SJSA1 (cell line): ENCODE measurements around the gene NACA. TPM values are rescaled to one million over a fixed set of nuclear protein-coding genes. Genes with fewer than 3 reads are reported as not detected.
"Not testable (repeated sequence)": the region's sequence is repeated elsewhere in the genome, so short reads cannot be mapped to it uniquely, and the experiment has no call there.

Experiments used
- DNase-seq, 2 experiments: peaks; one replicate each; pipeline ENCODE4 v3.0.0-alpha.2; 2015 to 2020; ENCODE audit warnings: low spot score in 2 of 2, low read depth in 1 of 2
- H3K27ac ChIP-seq: fragments of 250-450 bp; sonication (Bioruptor Pico); 2 replicates; pipeline ENCODE4 v1.5.1; 2020; ENCODE audit warnings: mild to moderate bottlenecking, moderate library complexity
- H3K27me3 ChIP-seq: fragments of 250-450 bp; sonication (Bioruptor Pico); replicated peaks from 2 replicates; pipeline ENCODE4 v1.5.1; 2020; ENCODE audit warnings: mild to moderate bottlenecking, moderate library complexity
- H3K36me3 ChIP-seq: fragments of 250-450 bp; sonication (Bioruptor Pico); 2 replicates; pipeline ENCODE4 v1.5.1; 2020; ENCODE audit warnings: mild to moderate bottlenecking
- H3K4me1 ChIP-seq: fragments of 250-450 bp; sonication (Bioruptor Pico); replicated peaks from 2 replicates; pipeline ENCODE4 v1.6.1; 2021; ENCODE audit warnings: mild to moderate bottlenecking
- H3K4me3 ChIP-seq: fragments of 250-450 bp; sonication (Bioruptor Pico); 2 replicates; pipeline ENCODE4 v1.5.1; 2020; ENCODE audit warnings: mild to moderate bottlenecking
- H3K9me3 ChIP-seq: fragments of 250-450 bp; sonication (Bioruptor Pico); replicated peaks from 2 replicates; pipeline ENCODE4 v1.5.1; 2020; ENCODE audit warnings: mild to moderate bottlenecking
- total RNA-seq: library from RNA; depleted of rRNA; stranded (reverse); fragments of >200 nt; shearing (Covaris generic); gene quantifications from 2 replicates; pipeline ENCODE4 v1.2.3, GENCODE V29; 2014; rRNA removed

The NACA gene
- total RNA-seq, result 1,148 and 1,246 TPM in 2 replicates

GRCh38 chr12:56724972-56725722, at the start of gene NACA:
NACA (minus strand) TSS chr12:56725299; CDS start chr12:56724521, 778 bp downstream.
- Histone ChIP-seq H3K9me3 (no peaks in the 10 kb centered on the region), H3K4me1 (peaks cover 22% of the 10 kb centered on the region), H3K27ac (peak within 1 kb of the TSS; percentile 58), H3K27me3 (no peaks in the 10 kb centered on the region), H3K4me3 (peak within 1 kb of the TSS; percentile 61), H3K36me3 (peaks cover 58% of the 10 kb centered on the region)
- DNase-seq, result peak; percentile 95 to 99

- H3K4me3 ChIP-seq, result no peak overlapping the region
- no peaks in the 10 kb centered on the region for H3K9me3 ChIP-seq
- H3K4me1 ChIP-seq, result no peaks in the 10 kb centered on the region
- no peaks in the 10 kb centered on the region; the same call in 1 of the 2 replicates for H3K27me3 ChIP-seq
- H3K27ac ChIP-seq, result no peak overlapping the region
- H3K36me3 ChIP-seq, result no peaks in the 10 kb centered on the region
- DNase-seq, result no peak
These were observed 48.0 kb upstream of the NACA start for GRCh38 chr12:56773113-56773512.

- no peak overlapping the region for H3K4me3 ChIP-seq
- no peaks in the 10 kb centered on the region for H3K4me1 ChIP-seq
- no peak for DNase-seq
- no peaks in the 10 kb centered on the region for H3K36me3 ChIP-seq
- H3K9me3 ChIP-seq, result no peaks in the 10 kb centered on the region
- no peak overlapping the region for H3K27ac ChIP-seq
- H3K27me3 ChIP-seq, result no peaks in the 10 kb centered on the region; the same call in 1 of the 2 replicates
These were observed 47.5 kb upstream of the NACA start for GRCh38 chr12:56772625-56773024.

GRCh38 chr12:56769868-56770267, 44.8 kb upstream of the NACA start:
- H3K36me3 ChIP-seq, result no peaks in the 10 kb centered on the region
- no peaks in the 10 kb centered on the region for H3K4me1 ChIP-seq
- no peak for DNase-seq
- H3K27ac ChIP-seq, result no peak overlapping the region
- H3K4me3 ChIP-seq, result no peak overlapping the region
- no peaks in the 10 kb centered on the region; the same call in 1 of the 2 replicates for H3K27me3 ChIP-seq
- H3K9me3 ChIP-seq, result no peaks in the 10 kb centered on the region

- DNase-seq, result no peak
- Histone ChIP-seq H3K4me1 (peaks cover 10% of the 10 kb centered on the region), H3K27ac (no peak overlapping the region), H3K9me3 (no peaks in the 10 kb centered on the region), H3K27me3 (no peaks in the 10 kb centered on the region), H3K36me3 (no peaks in the 10 kb centered on the region), H3K4me3 (no peak overlapping the region)
These were observed 43.3 kb upstream of the NACA start for GRCh38 chr12:56768424-56768823.

- H3K9me3 ChIP-seq, result no peaks in the 10 kb centered on the region
- H3K36me3 ChIP-seq, result no peaks in the 10 kb centered on the region
- H3K27ac ChIP-seq, result no peak overlapping the region
- H3K4me3 ChIP-seq, result no peak overlapping the region
- H3K27me3 ChIP-seq, result no peaks in the 10 kb centered on the region
- H3K4me1 ChIP-seq, result peaks cover 14% of the 10 kb centered on the region
- no peak for DNase-seq
These were observed 41.4 kb upstream of the NACA start for GRCh38 chr12:56766535-56766934.

GRCh38 chr12:56763753-56764657, 38.9 kb upstream of the NACA start:
- peaks cover 14% of the 10 kb centered on the region for H3K4me1 ChIP-seq
- no peak overlapping the region for H3K4me3 ChIP-seq
- H3K27me3 ChIP-seq, result no peaks in the 10 kb centered on the region
- no peaks in the 10 kb centered on the region for H3K36me3 ChIP-seq
- no peak overlapping the region for H3K27ac ChIP-seq
- DNase-seq, result peak in 1 of 2 experiments; percentile 35
- peaks cover 2% of the 10 kb centered on the region; the same call in 1 of the 2 replicates for H3K9me3 ChIP-seq

GRCh38 chr12:56761812-56762211, 36.7 kb upstream of the NACA start:
- Histone ChIP-seq H3K27ac (no peak overlapping the region), H3K27me3 (no peaks in the 10 kb centered on the region), H3K36me3 (no peaks in the 10 kb centered on the region), H3K4me3 (no peak overlapping the region), H3K9me3 (peaks cover 8% of the 10 kb centered on the region), H3K4me1 (peaks cover 14% of the 10 kb centered on the region)
- no peak for DNase-seq

GRCh38 chr12:56760460-56760859, 35.4 kb upstream of the NACA start:
- Histone ChIP-seq H3K9me3 (peaks cover 8% of the 10 kb centered on the region), H3K36me3 (no peaks in the 10 kb centered on the region), H3K4me1 (peaks cover 14% of the 10 kb centered on the region), H3K4me3 (no peak overlapping the region), H3K27ac (no peak overlapping the region), H3K27me3 (no peaks in the 10 kb centered on the region)
- DNase-seq, result no peak

GRCh38 chr12:56759263-56759908, 34.3 kb upstream of the NACA start:
- no peaks in the 10 kb centered on the region for H3K27me3 ChIP-seq
- DNase-seq, result no peak

GRCh38 chr12:56758728-56759262, 33.7 kb upstream of the NACA start:
- DNase-seq, result no peak
- Histone ChIP-seq H3K4me3 (no peak overlapping the region), H3K9me3 (peaks cover 8% of the 10 kb centered on the region), H3K4me1 (peaks cover 8% of the 10 kb centered on the region), H3K27ac (no peak overlapping the region), H3K27me3 (no peaks in the 10 kb centered on the region), H3K36me3 (no peaks in the 10 kb centered on the region)

More at GRCh38 chr12:56759263-56759908, 34.3 kb upstream of the NACA start:
- Histone ChIP-seq H3K4me3 (no peak overlapping the region), H3K36me3 (no peaks in the 10 kb centered on the region), H3K4me1 (peaks cover 13% of the 10 kb centered on the region), H3K9me3 (peaks cover 8% of the 10 kb centered on the region), H3K27ac (no peak overlapping the region)

- not testable (repeated sequence) for H3K4me3 ChIP-seq, H3K27ac ChIP-seq, H3K4me1 ChIP-seq, H3K36me3 ChIP-seq, DNase-seq, H3K9me3 ChIP-seq, H3K27me3 ChIP-seq
These were observed 32.9 kb upstream of the NACA start for GRCh38 chr12:56757971-56758370.

GRCh38 chr12:56753566-56753965, 28.5 kb upstream of the NACA start:
- Histone ChIP-seq H3K4me1 (peaks cover 4% of the 10 kb centered on the region), H3K36me3 (peaks cover 6% of the 10 kb centered on the region), H3K4me3 (no peak overlapping the region), H3K27ac (no peak overlapping the region), H3K27me3 (no peaks in the 10 kb centered on the region), H3K9me3 (peaks cover 2% of the 10 kb centered on the region; the same call in 1 of the 2 replicates)
- DNase-seq, result no peak
